IPS-NIHi11 (cell line): Measurements from ENCODE around the gene DIP2B.
"Not testable (repeated sequence)": the region's sequence is repeated elsewhere in the genome, so short reads cannot be mapped to it uniquely, and the experiment has no call there.

ENCODE experiments used
- DNase-seq: peaks from one replicate; pipeline ENCODE4 v3.0.0; 2012; ENCODE audit warnings: mixed read lengths, low spot score

Gene DIP2B, protein sequence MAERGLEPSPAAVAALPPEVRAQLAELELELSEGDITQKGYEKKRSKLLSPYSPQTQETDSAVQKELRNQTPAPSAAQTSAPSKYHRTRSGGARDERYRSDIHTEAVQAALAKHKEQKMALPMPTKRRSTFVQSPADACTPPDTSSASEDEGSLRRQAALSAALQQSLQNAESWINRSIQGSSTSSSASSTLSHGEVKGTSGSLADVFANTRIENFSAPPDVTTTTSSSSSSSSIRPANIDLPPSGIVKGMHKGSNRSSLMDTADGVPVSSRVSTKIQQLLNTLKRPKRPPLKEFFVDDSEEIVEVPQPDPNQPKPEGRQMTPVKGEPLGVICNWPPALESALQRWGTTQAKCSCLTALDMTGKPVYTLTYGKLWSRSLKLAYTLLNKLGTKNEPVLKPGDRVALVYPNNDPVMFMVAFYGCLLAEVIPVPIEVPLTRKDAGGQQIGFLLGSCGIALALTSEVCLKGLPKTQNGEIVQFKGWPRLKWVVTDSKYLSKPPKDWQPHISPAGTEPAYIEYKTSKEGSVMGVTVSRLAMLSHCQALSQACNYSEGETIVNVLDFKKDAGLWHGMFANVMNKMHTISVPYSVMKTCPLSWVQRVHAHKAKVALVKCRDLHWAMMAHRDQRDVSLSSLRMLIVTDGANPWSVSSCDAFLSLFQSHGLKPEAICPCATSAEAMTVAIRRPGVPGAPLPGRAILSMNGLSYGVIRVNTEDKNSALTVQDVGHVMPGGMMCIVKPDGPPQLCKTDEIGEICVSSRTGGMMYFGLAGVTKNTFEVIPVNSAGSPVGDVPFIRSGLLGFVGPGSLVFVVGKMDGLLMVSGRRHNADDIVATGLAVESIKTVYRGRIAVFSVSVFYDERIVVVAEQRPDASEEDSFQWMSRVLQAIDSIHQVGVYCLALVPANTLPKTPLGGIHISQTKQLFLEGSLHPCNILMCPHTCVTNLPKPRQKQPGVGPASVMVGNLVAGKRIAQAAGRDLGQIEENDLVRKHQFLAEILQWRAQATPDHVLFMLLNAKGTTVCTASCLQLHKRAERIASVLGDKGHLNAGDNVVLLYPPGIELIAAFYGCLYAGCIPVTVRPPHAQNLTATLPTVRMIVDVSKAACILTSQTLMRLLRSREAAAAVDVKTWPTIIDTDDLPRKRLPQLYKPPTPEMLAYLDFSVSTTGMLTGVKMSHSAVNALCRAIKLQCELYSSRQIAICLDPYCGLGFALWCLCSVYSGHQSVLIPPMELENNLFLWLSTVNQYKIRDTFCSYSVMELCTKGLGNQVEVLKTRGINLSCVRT (N-terminal part only)

DNA sequence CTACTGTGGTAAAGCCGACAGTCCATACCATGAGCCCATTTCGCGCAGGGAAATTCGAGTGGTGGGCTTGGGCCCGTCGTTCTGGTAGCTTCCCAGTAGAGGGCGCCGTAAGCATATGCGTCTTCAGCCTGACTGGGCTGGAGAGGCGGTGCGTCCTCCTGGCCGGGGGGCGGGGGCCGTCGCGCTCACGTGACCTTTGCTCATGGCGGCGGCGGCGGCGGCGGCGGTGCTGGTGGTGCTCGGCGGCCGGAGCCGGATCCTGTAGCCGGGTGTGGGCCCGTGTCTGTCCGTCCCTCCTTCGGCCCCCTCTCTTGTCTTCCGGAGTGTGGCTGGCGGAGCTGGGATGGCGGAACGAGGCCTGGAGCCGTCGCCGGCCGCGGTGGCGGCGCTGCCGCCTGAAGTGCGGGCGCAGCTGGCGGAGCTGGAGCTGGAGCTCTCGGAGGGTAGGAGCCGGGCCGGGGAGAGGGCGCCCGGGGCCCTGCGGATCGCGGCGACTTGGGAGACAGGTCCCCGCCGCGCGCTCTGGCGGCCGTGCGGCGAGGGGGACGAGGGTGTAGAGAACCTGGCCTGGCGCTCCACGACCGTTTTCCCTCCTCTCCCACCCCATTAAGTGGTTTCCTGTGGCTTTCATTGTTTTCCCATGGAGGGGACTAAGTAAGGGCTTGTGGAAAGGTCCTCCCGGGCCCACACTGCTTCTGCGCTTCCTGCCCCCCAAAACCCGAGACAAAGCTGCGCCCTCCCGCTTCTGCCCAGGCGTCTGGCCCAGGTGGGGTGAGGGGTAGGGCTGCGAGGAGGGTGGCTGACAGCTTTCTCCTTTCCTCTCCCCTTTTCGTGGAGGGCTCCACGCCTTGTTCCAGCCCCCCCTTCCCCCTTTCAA lies at the start of gene DIP2B:
DIP2B (plus strand) TSS at position 188 of the 877 bp plus-strand sequence; CDS start at position 344, 156 bp downstream.
- peak; percentile 95 for DNase-seq

DNA sequence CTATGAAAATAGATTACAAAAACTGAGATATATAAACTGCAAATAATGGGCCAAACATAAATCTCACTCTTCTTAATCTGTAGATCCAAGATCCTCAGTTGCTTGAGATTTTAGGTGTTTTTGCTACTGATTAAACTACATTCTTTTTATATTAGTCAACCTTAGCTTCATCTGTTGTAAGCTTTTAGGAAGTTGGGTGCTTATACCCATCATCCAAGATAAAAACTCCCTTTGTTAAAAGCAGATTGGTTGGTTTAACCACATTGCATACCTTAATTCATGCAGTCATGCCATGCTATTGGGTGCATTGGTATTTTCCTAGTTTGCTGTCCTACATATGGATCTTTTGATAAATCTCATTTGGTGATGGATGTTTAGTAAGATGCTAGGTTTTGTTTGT lies 46.2 kb upstream of the DIP2B start:
- DNase-seq, result no peak

DNA sequence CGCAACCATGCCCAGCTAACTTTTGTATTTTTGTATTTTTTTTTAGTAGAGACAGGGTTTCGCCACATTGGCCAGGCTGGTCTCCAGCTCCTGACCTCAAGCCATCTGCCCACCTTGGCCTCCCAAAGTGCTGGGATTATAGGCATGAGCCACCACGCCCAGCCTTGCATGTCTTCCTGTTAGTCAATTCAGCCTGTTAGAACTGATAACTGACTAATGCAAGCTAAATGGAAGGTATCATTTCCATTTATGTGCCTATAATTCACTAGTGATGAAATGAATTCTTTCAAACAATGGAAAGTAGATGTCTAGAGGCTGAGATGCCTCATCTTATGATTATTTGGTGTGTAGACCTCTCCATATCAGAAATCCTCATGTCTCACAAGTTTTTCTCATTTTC lies 37.3 kb upstream of the DIP2B start:
- no peak for DNase-seq

DNA sequence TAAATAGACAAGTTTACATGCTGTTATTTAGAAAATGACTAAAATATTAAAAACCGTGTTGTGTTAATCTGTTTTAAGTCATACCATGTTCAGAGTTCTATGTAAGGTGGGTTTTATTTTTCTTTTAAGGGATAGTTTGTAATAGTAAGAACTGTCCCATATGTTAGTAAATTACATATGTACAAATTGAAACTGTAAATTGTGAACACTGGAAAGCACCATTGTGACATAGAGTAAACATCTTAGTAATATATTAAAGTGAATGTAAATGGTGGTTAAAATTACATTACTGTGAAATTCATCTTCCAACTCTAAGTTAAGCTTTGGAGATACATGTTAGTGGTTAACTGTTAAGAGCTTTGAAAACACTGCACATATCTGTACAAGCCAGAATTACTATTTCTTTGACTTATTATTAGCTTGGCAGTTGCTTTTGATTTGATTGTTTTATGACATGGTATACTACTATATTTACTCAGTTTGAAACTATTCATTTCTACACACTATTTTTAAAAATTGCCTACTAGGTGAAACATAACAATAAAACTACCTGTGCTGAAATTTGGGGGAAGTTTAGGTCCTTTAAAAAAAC lies 27.4 kb upstream of the DIP2B start:
- no peak for DNase-seq

DNA sequence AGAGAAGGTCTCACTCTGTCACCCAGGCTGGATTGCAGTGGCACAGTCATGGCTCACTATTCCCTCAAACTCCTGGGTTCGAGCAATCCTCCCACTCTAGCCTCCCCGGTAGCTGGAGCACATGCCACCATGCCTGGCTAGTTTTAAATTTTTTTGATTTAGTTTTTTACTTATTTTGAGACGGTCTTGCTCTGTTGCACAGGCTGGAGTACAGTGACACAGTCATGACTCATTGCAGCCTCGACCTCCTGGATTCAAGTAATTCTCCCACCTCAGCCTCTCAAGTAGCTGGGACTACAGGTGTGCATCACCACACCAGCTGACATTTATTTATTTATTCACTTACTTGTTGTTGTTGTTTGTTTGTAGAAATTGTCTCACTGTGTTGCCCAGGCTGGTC lies 22.2 kb upstream of the DIP2B start:
- DNase-seq, result no peak

DNA sequence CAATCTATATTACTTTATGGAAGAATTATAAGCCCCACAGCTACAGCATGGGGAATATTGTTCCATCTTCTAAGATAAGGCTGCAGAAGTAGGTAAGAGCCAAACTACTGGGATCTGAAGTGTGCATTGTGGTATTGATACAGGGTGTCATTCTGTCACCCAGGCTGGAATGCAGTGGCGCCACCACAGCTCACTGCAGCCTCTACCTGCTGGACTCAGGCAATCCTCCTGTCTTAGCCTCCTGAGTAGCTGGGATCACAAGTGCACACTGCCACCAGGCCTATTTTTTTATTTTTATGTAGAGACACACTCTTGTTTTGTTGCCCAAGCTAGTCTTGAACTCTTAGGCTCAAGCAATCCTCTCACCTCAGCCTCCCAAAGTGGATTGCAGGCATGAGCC lies 21.3 kb upstream of the DIP2B start:
- DNase-seq, result no peak

DNA sequence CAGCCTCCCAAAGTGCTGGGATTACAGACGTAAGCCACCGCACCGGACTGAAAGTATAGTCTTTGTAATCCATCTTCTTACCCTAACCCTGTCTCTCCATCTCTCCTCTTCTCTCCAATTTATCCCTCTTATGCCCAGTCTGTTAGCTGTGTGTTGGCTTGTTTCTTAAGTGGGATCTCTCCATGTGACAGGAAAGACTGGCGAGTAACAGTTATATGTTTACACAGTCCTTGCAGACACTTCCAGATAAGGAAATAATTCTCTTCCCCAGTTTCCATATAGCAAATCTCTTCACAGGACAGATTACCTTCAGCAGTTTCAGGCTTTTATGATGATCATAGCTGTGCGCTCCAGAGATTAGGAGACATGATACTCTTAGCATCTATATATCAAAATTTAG lies 16.0 kb upstream of the DIP2B start:
- no peak for DNase-seq

DNA sequence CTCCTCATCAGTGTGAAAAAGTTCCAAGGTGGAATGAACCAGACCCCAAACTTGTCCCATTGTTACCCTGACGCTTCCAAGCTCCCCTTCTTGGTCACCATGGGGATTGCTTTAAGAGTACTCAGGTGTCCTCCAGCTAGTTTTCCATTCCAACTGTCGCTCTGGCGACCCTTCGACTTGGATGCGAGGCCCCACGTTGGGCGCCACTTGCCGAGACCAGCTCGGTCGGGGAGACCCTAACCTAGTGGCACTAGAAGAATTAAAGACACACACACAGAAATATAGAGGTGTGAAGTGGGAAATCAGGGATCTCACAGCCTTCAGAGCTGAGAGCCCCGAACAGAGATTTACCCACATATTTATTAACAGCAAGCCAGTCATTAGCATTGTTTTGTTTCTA lies 6.7 kb upstream of the DIP2B start:
- not testable (repeated sequence) for DNase-seq

DNA sequence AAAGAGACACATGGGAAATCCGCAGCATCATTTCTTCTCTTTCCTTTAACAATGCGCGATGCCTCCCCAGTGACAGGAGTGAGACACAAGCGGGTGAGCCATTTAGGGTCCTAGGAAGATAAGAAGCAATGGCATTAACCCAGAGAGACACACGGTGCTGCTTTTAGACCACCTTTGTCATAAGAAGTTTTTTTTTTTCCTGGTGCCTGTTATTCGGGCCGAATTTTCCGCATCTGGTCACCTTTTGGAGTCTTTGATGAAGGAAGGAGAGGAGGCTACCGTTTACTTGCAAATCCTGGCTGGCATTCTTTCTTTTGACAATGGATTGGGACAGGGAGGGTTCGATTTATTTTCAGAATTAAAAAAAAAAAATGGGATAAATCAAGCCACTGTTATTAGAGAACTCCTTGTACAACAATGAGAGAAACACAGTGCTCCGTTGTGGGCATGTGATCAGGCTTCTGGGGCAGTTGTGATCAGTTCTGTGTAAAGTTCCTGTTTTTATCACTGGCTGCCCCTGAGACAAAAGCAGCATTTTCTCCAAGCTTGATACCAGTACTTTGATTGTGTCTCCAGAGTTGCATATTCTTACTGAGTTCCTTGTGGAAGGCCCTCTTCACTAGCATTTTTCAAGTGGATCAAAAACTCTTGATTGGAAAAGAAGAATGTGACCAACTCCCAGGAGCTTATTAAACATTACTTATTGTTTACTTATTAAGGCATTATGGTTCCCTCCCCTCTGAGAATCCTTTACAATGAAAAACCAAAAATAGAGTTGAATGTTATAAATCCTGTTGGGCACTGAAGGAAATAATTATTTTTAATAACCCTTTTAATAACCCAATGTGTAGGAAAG lies 1.1 kb downstream of the DIP2B start:
- DNase-seq, result no peak

DNA sequence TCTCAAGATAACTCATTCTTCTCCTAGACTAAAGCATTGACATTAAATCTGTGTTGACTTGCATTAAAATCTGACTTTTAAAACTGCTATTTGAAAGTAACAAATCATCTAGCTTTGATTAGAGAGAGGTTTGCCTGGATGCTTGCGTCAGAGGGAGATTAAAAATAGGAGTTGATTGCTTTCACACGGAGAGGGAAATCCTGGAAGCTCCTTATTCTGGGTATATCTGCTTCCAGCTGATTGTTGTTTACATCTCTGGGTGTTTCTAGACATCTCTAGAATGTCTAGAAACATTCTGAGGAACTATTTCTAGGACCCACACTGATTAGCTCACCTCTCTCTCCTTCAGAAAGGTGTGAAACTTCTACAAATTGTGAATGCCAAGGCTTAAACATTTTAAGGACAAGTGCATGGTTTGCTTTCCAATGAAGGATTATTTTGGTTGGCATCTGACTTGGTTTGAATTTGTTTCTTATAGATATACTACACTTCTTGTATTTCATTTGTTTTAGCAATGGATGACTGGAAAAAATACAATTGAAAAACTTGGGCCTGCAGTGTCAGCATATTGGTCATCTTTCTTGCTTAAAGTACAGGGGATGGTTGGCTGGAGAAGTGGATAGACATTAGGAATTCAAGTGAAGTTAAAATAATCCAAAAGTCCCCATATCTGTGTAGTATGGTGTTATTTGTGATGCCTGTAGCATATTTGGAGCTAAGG lies 2.1 kb downstream of the DIP2B start:
- no peak for DNase-seq

DNA sequence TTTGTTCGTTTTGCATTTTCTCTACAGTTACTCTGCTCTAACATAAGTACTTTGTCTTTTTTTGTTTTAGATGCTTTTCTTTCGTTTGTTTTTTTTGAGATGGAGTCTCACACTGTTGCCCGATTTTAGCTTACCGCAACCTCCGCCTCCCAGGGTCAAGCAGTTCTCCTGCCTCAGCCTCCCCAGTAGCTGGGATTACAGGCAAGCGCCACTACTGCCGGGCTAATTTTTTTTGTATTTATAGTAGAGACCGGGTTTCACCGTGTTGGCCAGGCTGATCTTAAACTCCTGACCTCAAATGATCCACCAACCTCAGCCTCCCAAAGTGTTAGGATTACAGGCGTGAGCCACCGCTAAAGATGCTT lies 2.7 kb downstream of the DIP2B start:
- DNase-seq, result no peak

DNA sequence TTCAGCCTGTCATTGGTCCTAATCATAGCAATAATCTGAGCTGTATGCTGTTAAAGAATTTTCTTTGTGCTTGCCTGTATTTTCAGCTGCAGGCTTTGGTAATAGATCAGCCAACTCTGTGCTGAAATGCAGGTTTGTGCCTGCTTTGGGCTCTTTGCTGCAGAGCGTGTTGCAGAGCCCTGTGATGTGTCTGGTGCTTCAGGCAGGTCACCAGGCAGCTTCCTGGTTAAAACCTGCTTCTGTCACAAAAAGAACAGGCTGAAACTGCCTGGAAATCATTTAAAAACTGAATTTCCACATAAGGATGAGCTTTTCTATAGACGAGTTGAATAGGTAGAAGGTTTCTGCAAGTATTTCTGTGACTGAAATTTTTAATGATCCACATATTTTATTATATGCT lies 3.1 kb downstream of the DIP2B start:
- no peak for DNase-seq

DNA sequence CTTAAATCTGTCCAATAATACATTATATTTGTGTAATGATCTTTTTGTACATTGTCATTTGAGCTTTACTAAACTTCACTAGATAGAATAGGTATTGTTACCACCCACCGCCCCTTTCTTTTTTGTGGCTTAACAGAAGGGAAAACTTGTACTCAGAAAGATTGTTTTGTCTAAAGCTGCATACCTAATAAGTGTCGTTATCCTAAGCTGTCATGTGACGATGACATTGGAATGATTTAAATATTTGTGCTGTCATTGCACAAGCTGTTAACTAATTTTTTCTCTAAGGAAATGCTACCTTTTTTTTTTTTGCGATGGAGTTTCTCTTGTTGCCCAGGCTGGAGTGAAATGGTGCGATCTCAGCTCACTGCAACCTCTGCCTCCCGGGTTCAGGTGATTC lies 3.6 kb downstream of the DIP2B start:
- no peak for DNase-seq

DNA sequence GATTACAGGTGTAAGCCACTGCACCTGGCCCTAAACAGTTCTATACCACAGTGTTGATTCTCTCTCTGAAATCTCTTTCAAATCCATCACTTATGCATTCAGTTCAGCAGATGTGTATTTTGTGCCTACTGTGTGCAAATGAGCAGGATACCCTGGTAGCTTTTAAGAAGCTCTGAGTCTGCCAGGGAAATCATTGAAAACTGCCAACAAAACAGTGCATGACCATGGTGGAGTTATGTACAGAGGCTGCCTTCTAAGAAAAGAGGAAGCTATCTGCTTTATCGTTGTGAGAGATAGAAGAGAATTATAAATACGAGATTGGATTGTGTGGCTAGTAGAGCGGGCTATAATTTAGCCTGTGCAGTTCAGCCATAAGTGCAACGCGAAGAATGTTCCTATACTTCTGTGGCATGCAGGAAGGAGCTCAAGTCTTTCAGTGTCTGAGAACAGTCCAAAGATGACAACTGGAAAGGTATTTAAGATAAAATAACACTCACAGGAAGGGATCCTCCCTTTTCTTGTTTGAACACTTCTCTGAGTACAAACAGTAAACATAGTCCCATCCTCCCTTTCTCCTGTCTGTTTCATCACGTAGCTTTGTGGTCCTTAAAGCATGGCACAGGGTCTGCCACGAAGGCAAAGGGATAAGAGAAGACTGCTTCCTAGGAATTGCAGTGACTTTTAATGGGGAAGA lies 4.3 kb downstream of the DIP2B start:
- DNase-seq, result no peak

DNA sequence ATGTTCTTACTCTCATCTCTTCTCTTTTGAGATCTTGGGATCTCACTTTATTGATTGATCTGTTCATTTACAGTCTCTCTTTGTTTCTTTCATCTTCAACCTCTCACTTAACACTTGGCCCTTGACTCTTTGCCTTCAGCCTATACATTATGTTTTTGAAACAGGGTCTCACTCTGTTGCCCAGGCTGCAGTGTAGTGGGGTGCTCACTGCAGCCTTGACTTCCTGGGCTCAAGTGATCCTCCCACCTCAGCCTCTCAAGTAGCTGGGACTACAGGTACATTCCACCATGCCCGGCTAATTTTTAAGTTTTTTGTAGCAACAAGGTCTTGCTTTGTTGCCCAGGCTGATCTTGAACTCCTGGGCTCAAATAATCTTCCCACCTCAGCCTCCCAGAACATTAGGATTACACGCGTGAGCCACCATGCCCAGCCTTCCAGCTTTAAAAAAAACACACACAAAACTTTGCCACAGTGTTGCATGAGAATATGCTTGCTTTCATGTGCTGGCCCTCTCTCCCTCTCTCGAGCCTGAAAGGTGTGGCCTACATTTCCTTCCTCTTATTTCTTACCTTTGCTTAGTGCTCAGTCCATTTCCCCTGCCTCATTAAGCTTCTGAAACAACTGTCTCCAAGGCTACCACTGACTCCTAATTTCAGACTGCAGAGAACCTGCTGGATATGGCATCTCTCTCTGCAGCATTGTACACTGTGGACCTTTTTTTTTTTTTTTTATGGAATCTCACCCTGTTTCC lies 9.9 kb downstream of the DIP2B start:
- no peak for DNase-seq

DNA sequence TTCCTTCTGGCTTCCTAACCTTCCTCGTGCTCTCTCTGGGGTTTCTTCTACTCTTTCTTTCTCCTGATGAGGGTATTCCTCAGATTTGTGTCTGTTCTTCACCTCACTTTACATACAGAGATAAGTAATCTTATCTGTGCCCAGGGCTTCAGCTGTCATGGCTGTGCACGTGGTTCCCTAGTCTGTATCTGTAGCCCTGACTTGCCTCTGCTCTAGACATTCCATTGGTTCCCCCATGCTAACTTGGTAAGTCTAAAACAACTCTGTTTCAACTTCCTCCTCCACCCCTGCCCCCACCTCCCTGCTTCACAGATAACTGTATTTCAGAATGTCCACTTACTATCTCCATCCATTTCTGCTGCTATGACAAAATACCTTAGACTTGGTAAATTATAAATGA lies 10.8 kb downstream of the DIP2B start:
- DNase-seq, result no peak

DNA sequence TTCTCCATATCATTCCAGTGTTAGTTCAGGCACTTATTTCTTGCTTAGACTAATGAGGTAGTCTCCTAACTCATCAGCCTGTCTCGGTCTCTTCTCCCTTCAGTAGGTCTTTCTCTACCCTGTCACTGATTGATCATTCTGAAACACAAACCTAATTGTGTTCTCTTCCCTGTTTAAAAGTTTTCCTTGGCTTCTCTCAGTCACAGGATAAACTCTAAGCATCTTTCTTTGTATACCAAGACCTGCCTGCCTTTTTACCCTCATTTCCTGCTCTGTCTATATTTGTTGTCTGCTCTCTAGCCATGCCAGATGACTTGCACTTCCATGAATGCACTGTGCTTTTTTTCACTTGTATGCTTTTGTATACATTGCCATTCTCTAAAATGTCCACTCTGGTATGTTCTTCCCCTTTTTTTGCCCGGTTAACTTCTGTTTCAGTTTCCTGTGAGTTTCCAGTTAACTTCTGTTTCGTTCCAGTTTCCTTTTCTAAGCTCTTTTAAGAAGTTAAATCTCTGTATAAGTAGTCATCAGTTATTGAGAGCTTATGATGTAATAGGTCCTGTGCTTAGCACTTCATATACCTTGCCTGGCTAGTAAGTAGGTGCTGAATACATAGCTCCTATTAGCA lies 12.8 kb downstream of the DIP2B start:
- no peak for DNase-seq

DNA sequence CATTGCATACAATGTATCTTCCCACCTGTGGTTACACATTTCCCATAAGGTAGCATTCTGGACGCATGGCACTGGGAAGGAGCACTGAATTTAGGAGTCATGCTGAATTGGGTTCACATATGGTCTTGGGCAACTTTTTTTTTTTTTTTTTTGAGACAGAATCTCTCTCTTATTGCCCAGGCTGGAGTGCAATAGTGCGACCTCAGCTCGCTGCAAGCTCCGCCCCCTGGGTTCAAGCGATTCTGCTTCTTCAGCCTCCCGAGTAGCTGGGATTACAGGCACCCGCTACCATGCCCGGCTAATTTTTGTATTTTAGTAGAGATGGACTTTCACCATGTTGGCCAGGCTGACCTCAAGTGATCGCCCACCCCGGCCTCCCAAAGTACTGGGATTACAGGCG lies 13.3 kb downstream of the DIP2B start:
- DNase-seq, result no peak
